ENCODE data around the gene EIF1B.

DNA sequence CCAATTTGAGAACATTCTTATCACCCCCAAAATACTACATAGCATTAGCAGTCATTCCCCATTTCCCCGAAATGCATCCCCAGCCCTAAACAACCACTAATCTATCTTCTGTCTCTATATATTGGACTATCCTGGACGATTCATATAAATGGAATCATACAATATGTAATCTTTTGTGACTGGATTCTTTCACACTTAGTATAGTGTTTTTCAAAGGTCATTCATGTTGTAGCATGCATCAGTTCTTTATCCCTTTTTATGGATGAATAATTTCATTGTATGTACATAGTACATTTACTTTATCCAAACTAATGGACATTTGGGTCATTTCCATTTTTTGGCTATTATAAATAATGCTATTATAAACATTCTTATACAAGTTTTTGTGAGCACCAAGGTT, 27.5 kb upstream of the EIF1B start:
- TF ChIP-seq, protein P1, sequence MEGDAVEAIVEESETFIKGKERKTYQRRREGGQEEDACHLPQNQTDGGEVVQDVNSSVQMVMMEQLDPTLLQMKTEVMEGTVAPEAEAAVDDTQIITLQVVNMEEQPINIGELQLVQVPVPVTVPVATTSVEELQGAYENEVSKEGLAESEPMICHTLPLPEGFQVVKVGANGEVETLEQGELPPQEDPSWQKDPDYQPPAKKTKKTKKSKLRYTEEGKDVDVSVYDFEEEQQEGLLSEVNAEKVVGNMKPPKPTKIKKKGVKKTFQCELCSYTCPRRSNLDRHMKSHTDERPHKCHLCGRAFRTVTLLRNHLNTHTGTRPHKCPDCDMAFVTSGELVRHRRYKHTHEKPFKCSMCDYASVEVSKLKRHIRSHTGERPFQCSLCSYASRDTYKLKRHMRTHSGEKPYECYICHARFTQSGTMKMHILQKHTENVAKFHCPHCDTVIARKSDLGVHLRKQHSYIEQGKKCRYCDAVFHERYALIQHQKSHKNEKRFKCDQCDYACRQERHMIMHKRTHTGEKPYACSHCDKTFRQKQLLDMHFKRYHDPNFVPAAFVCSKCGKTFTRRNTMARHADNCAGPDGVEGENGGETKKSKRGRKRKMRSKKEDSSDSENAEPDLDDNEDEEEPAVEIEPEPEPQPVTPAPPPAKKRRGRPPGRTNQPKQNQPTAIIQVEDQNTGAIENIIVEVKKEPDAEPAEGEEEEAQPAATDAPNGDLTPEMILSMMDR (IDR thresholded peaks at IDR 0.05 in 4 of 5, conservative IDR thresholded peaks at IDR 0.05 in 1 of 5) = no peak
- TF ChIP-seq POLR2A (IDR thresholded peaks at IDR 0.05) = no peak
